MM.1S (cell line): ENCODE measurements around the gene PKP4.

Experiments
- EZH2 ChIP-seq: fragments of 300-600 bp; sonication (generic); optimal IDR thresholded peaks from 2 replicates; pipeline ENCODE3; 2017; ENCODE audit warnings: low read depth, mild to moderate bottlenecking, antibody characterized with exemption, low read length, mixed read lengths
- EZH2phosphoT487 ChIP-seq: fragments of 300-600 bp; sonication (generic); IDR thresholded peaks from 2 replicates; pipeline ENCODE4 v1.6.1; 2018; ENCODE audit warnings: antibody characterized with exemption, low read length
- TF ChIP-seq, protein P1 (sequence below): fragments of 300-600 bp; sonication (generic); IDR thresholded peaks from 2 replicates; pipeline ENCODE4 v1.5.1; 2016; ENCODE audit warnings: antibody characterized with exemption, low read length, mixed read lengths

DNA sequence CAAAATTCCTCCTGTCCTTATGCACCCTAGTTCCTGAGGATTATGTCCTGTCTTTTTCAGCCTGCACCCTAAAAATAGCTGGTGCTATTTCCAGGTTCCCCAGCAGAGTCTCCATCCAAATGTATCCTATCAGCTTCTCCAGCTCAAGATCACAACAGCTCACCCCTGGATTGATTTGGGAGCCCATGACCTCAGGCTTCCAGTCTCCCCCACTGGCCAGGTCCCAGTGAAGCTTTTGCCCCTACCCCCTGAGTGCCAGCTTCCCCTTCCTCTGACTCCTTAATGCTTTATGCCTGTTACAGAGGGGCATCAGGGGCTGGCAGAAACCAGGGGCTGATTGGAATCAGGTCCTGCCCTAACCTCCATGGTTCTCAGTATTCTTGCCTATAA is 261.4 kb downstream of the PKP4 start:
- TF ChIP-seq, protein P1, sequence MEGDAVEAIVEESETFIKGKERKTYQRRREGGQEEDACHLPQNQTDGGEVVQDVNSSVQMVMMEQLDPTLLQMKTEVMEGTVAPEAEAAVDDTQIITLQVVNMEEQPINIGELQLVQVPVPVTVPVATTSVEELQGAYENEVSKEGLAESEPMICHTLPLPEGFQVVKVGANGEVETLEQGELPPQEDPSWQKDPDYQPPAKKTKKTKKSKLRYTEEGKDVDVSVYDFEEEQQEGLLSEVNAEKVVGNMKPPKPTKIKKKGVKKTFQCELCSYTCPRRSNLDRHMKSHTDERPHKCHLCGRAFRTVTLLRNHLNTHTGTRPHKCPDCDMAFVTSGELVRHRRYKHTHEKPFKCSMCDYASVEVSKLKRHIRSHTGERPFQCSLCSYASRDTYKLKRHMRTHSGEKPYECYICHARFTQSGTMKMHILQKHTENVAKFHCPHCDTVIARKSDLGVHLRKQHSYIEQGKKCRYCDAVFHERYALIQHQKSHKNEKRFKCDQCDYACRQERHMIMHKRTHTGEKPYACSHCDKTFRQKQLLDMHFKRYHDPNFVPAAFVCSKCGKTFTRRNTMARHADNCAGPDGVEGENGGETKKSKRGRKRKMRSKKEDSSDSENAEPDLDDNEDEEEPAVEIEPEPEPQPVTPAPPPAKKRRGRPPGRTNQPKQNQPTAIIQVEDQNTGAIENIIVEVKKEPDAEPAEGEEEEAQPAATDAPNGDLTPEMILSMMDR = no peak
- no peak for TF ChIP-seq EZH2
- no peak for TF ChIP-seq EZH2phosphoT487
